Measurements from ENCODE around the gene MSRB3.

MSRB3 gene

DNA sequence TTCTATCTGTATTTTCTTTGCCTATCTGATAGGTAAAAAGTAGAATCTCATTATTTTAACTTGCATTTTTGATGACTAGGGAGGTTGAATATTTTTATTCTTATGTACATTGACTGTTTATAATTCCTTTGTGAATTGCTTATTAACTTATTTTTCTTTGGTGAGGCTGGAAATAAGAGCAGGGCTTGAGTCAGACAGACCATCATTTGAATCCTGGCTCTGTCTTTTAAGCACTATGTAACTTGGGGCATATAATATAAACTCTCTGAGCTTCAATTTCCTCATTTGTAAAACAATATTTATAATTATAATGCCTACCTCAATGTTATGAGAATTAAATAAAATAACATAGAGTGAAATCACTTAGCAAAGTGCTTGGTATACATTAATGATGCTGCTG lies 108.9 kb downstream of the MSRB3 start:
- Histone ChIP-seq H3K9ac (ENCODE audit: low read length) (no peak overlapping the region), H3K9me3 (ENCODE audit: insufficient read depth, low read length) (no peaks in the 10 kb centered on the region), H3K27ac (ENCODE audit: low read depth, low read length) (no peak overlapping the region), H3K9me2 (replicated peaks; ENCODE audit: insufficient read depth, low read length) (no peaks in the 10 kb centered on the region), H3K4me3 (ENCODE audit: insufficient read depth, low read length, poor library complexity, severe bottlenecking) (no peak overlapping the region), H2AFZ (ENCODE audit: low read depth, low read length, severe bottlenecking) (no peak overlapping the region), H3K79me2 (ENCODE audit: insufficient read depth, low read length) (no peaks in the 10 kb centered on the region), H3F3A (ENCODE audit: insufficient read depth) (no peaks in the 10 kb centered on the region), H4K20me1 (ENCODE audit: low read depth, low read length) (no peaks in the 10 kb centered on the region; the same call in 1 of the 2 replicates), H3K27me3 (ENCODE audit: low read length) (no peaks in the 10 kb centered on the region), H3K4me2 (ENCODE audit: low read depth, low read length, poor library complexity, severe bottlenecking) (no peak overlapping the region), H3K36me3 (ENCODE audit: low read length) (no peaks in the 10 kb centered on the region)
- TF ChIP-seq EZH2phosphoT487 (conservative IDR thresholded peaks at IDR 0.05; ENCODE audit: low read length): no peak
- TF ChIP-seq, protein P1, sequence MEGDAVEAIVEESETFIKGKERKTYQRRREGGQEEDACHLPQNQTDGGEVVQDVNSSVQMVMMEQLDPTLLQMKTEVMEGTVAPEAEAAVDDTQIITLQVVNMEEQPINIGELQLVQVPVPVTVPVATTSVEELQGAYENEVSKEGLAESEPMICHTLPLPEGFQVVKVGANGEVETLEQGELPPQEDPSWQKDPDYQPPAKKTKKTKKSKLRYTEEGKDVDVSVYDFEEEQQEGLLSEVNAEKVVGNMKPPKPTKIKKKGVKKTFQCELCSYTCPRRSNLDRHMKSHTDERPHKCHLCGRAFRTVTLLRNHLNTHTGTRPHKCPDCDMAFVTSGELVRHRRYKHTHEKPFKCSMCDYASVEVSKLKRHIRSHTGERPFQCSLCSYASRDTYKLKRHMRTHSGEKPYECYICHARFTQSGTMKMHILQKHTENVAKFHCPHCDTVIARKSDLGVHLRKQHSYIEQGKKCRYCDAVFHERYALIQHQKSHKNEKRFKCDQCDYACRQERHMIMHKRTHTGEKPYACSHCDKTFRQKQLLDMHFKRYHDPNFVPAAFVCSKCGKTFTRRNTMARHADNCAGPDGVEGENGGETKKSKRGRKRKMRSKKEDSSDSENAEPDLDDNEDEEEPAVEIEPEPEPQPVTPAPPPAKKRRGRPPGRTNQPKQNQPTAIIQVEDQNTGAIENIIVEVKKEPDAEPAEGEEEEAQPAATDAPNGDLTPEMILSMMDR (IDR thresholded peaks at IDR 0.05; ENCODE audit: insufficient read depth, low read length, poor library complexity, severe bottlenecking): no peak

DNA sequence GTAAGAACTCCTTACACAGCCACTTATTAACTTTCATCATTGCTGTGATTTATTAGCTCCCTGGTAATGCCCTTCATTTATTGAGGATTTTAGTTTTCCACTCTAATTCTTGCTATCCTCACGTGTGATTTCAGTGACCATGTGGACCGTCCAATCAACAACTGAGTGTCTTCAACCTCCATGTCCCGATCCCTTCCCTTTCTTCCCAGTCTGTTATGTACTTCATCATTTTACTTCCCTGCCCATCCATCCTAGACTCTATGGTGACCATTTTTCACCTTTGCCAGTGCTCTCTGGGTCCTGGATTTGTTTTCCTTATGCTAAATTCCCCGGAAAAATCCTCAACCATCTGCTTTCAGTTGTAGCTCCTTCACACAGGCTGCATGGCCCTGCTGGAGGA lies 111.0 kb downstream of the MSRB3 start:
- no peak overlapping the region for H3K9ac ChIP-seq (ENCODE audit: low read length)
- H3F3A ChIP-seq (ENCODE audit: insufficient read depth): no peaks in the 10 kb centered on the region
- H3K4me3 ChIP-seq (ENCODE audit: insufficient read depth, low read length, poor library complexity, severe bottlenecking): no peak overlapping the region
- TF ChIP-seq EZH2phosphoT487 (conservative IDR thresholded peaks at IDR 0.05; ENCODE audit: low read length): no peak
- TF ChIP-seq, protein P1 (IDR thresholded peaks at IDR 0.05; ENCODE audit: insufficient read depth, low read length, poor library complexity, severe bottlenecking): no peak
- H4K20me1 ChIP-seq (ENCODE audit: low read depth, low read length): no peaks in the 10 kb centered on the region; the same call in 1 of the 2 replicates
- 0 out of 2 replicates have a peak, but pooled peaks cover 3% of the 10 kb centered on the region for H3K9me3 ChIP-seq (ENCODE audit: insufficient read depth, low read length)
- H3K79me2 ChIP-seq (ENCODE audit: insufficient read depth, low read length): no peaks in the 10 kb centered on the region
- no peak overlapping the region for H3K27ac ChIP-seq (ENCODE audit: low read depth, low read length)
- no peaks in the 10 kb centered on the region for H3K36me3 ChIP-seq (ENCODE audit: low read length)
- H3K4me2 ChIP-seq (ENCODE audit: low read depth, low read length, poor library complexity, severe bottlenecking): no peak overlapping the region
- H2AFZ ChIP-seq (ENCODE audit: low read depth, low read length, severe bottlenecking): no peak overlapping the region
- no peaks in the 10 kb centered on the region for H3K9me2 ChIP-seq (replicated peaks; ENCODE audit: insufficient read depth, low read length)
- H3K27me3 ChIP-seq (ENCODE audit: low read length): no peaks in the 10 kb centered on the region

DNA sequence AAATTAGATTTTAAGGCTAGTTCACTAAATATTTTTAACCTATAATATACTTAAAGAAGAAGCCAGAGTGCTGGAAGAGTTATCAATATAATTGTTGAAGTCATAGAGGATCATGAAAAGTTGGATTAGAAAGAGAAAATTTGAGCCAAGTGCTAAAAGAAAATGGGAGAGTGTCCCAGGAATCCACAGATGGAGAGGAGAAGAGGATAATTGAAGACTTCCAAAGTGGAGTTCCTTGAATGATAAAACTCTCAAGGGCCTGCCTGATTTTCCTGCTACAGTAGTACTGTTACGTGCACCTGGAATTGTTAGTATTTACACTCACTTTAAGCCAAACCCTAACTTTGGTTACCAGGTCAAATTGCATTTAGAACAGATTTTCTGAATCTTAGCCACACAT lies 113.2 kb downstream of the MSRB3 start:
- Histone ChIP-seq H3K27me3 (ENCODE audit: low read length) (no peaks in the 10 kb centered on the region), H4K20me1 (ENCODE audit: low read depth, low read length) (no peaks in the 10 kb centered on the region), H3K9ac (ENCODE audit: low read length) (no peak overlapping the region), H3F3A (ENCODE audit: insufficient read depth) (no peaks in the 10 kb centered on the region), H3K9me3 (ENCODE audit: insufficient read depth, low read length) (0 out of 2 replicates have a peak, but pooled peaks cover 5% of the 10 kb centered on the region), H3K4me3 (ENCODE audit: insufficient read depth, low read length, poor library complexity, severe bottlenecking) (no peak overlapping the region), H3K27ac (ENCODE audit: low read depth, low read length) (no peak overlapping the region), H3K36me3 (ENCODE audit: low read length) (no peaks in the 10 kb centered on the region), H3K79me2 (ENCODE audit: insufficient read depth, low read length) (no peaks in the 10 kb centered on the region), H3K9me2 (replicated peaks; ENCODE audit: insufficient read depth, low read length) (no peaks in the 10 kb centered on the region), H2AFZ (ENCODE audit: low read depth, low read length, severe bottlenecking) (no peak overlapping the region), H3K4me2 (ENCODE audit: low read depth, low read length, poor library complexity, severe bottlenecking) (no peak overlapping the region)
- TF ChIP-seq, protein P1 (IDR thresholded peaks at IDR 0.05; ENCODE audit: insufficient read depth, low read length, poor library complexity, severe bottlenecking): no peak
- no peak for TF ChIP-seq EZH2phosphoT487 (conservative IDR thresholded peaks at IDR 0.05; ENCODE audit: low read length)
